NCI-H1436 treated with DMSO at 0.1 percent for 48 hours (cell line): ENCODE data around the gene TGFB1.
"Not testable (repeated sequence)": the region's sequence is repeated elsewhere in the genome, so short reads cannot be mapped to it uniquely, and the experiment has no call there.

Experiments used
- DNase-seq: peaks from one replicate; lab custom pipeline; 2025; lab: John Stamatoyannopoulos, UW

Gene TGFB1

DNA sequence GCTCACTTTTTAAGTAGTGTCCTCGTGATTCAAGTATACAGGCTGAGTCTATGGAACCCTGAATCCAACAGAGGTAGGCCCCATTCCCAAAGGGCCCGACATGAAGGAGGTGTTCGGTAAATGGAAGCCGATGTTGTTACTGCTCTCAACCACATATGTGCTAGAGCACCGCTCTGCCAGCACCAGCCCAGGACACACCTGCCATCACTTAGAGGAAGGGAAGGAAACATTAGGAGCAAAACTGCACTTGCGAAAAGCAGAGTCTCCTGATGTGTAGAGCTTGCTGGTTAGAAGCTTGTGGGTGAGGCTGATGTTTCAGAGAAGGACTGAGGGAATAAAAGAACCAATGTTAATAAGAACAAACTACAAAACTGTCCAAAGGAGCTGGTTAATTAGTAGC is 53.2 kb downstream of the TGFB1 start:
- DNase-seq, result no peak

DNA sequence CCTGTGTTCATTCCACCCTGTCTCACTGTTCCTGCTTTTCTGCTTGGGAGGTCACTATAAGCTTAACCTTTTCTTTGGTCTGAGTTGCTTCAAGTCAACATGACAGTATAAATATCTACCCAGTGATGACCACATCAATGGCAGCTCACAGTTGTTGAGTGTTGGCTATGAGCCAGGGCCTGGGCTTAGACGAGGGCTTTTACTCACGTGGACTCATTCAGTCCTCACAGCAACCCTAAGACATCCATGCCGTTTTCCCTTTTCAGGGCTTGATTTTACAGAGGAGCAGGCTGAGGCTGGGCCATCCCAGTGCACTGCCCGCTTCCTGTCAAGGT is 54.0 kb downstream of the TGFB1 start:
- no peak for DNase-seq

DNA sequence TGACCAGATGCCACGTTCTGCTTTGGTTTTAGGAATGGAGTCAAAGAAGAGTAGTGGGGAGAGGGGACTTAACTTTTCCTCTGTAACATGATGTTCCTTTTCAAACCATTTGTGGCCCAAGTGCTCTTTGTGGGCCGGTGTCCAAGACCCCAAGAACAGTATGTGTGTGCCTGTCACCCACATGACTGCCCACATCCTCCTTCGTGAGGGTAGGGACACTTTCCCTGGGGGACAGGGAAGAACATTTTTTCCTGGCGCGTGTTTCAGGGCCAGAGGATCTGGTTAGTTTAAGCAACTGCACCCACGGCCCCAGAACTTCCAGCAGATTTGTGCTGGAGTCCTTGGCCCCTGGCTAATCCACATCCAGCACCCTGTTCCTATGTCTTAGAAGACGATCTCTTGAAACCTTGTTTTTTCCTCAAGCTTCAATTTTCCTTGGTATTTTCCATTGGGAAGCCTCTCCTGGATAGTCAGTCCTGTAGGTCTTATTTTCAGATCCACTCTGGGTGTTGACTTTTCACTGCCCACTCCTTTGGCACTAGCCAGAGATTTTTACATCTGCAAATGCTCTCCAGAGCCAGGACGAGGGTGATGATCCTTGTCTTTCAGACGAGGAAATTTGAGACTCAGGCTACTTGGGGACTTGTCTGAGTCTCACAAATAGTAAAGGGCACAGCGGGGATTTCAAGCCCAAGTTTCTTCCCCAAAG is 54.5 kb downstream of the TGFB1 start:
- no peak for DNase-seq

DNA sequence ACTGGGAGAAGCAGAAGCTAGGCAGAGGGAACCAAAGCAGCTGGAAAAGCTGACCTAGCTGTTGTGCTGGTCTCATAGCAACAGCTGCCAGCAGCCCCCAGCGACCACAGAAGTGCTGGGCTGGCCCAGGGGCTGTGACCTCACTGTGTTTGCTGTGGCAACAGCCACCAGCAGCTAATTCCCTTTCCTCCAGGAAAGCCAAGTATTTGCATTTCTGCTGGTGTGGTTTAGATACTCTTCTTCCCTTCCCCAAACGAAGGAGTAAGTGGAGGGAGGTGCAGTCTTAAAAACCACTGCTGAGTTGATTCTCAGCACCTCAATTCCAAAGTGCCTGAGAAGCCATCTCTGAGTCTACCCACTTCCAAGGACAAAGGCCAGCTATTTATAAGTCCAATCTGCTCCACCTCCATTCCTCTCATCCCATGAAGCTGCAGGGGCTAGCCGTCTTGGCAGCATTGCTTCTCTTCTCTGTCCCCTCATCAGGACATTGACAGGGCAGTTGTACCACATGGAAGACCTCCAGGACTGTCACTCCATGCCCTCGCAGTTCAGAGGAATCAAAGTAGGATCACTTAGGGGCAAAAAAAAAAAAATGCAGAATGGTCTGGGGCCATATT is 55.3 kb downstream of the TGFB1 start:
- no peak for DNase-seq

DNA sequence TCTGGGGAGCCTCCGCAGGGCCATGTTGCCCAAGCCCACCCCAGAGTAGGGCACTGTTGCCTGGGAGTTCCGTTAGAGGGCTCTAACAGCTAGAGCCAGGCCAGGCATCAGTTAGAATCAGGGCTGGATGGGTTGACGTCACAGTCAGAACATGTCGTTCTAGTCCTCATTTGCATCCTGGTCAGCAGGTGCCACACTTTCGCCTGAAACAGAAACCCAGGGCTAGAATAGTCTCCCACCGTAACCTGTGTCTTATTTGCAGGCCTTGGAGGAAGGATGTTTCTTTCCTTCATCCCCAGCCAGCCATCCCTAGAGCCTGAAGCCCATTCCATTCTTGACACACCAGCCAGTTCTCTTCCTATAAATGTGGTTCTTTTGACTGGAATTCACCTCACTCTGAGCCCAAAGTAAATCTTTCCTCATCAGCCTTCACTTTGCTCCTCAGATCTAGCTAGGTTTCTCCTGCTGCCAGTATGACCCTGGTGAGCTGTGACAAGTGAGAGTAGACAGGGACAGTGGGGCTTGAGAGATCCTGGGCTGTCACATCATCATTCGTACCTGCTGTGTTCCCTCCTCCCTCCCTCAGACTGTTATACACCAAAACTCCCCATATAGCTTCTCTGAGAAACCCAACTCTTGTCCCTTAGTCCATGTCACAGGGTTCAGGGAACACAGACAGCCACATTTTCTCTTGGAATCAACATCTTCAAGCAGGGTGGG is 55.9 kb downstream of the TGFB1 start:
- no peak for DNase-seq

DNA sequence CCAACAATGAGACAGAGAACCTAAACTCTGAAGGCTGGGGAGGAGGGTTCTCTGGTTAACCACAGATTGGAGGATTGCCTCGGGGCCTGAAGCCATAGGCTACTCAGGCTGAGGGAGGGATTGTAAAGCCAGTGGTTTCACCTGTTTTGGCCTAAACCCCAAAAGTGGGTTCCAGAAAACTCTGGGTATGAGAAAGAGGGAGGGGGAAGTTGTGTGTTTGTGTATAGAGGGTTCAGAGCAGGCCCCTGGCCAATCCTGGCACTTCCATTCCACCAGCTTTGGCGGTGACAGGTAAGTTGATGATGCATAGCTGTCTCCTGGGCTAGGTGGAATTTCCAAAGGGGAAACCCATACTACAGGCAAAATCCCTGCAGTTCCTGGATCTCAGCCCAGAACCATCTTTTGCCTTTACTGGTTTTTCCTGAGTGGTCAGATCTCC is 57.3 kb downstream of the TGFB1 start:
- no peak for DNase-seq

DNA sequence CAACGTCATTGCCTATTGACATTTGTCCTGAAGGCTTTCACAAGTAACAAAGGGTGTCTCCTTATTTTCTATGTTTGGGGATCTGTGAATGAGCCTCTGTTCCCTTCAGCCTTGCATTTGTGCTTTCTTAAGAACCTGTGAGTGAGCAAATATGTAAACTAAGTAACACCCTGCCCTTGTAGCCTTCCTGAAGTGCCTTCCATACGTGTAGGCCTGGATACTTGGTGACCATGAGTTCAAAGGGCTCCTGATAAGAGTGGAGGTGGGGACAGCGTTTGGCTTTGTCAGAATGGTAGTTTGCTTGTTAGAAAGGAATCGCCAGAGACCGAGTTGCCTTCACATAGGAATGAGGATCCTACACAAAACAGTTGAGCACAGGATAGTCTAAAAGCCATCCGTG is 58.2 kb downstream of the TGFB1 start:
- DNase-seq, result no peak

DNA sequence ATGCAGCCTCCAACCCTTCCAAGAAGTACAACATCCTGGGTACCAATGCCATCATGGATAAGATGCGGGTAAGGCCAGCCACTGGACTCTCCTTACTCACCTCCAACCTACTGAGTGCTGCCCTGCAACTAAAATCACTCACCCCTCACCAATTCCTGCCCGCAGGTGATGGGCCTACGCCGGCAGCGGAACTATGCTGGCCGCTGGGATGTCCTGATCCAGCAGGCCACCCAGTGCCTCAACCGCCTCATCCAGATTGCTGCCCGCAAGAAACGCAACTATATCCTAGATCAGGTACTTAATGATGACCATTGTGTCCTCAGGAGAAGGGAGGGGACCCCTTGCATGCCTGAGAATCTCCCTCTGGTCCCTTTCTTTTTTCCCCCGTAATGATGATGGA is 59.3 kb downstream of the TGFB1 start:
- DNase-seq, result no peak

DNA sequence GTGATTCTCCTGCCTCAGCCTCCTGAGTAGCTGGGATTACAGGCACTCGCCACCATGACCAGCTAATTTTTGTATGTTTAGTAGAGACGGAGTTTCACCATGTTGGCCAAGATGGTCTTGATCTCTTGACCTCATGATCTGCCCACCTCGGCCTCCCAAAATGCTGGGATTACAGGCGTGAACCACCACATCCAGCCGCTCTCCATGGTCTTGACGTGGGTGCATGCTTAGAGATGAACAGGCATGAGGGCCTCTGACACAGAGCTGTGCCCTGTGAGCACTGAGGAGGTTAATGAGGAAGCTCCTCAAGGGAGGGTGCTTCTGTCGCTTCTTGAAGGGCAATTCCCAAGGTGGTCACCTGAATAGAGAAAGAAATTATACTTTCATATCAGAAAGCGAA is 63.9 kb downstream of the TGFB1 start:
- not testable (repeated sequence) for DNase-seq

DNA sequence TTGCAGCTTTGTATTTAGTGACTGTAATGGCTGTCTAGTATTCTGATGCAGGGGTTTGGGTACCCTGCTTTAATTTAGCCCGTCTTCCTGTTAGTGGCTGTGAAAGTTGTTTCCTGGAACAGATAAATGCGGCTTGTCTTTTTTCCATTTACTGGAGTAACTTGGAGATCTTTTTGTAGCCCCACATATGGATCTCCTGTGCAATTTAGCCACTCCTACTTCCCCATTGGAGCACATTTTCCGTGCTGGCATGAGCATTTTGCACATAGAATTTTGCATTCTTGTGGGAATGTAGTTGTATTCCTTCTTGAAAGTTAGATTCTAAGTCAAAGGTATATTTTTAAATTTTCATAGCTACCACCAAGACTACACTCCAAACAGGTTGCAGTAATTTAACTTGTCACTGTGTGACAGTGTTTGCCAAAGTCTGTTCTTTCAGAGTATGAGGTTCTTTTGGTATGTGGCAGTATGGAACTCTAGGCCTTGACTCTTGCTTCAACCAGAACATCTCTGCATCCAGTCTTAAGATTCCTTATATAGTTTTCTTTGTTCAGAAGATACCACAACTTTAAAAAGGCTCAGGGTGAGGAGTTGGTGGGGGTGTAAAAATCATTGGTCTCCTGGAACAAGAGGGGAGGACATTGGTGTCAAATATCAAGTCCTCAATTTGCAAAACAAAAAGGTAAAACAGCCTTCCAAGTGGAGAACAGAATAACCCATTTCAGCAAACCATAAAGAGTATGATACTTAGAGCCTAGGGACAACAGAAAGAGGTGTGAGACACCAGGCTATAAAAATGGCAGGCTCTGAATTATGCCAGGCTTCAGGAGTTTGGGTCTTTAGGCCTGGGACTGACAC is 64.8 kb downstream of the TGFB1 start:
- DNase-seq, result no peak
